ENCODE results near the gene RGS7. TPM values are rescaled to one million over a fixed set of nuclear protein-coding genes. Genes with fewer than 3 reads are reported as not detected.
A peak's percentile ranks its signal among the peaks of the same experiment; 100 is the strongest.

Gene RGS7
- polyA plus RNA-seq, 1 donor, result 2.1 TPM

DNA sequence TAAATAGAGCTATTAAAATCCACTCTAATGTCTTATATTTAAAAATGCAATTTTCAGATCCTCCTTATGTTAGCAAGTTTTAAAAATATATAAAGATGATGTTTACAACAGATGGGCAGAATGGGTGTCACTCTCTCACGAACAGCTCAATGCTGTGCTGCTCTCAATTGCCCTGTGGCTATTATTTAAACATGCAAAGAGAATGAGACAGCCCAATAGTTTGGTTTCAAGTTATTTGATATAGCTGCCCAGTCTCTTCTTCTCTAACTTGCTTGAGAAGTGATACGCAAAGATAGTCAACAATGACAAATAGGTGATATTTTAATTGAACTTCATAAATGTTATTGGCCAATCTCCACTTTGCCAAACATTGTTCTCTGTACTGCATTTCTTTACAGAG lies 545.7 kb downstream of the RGS7 start:
- H3K27ac ChIP-seq (ENCODE audit: low read length), result no peak overlapping the region
- no peaks in the 10 kb centered on the region for H3K9me3 ChIP-seq (ENCODE audit: control insufficient read depth, low read depth, low read length)
- WGBS (ENCODE audit: insufficient coverage, low lambda C conversion rate), result 100% methylated on average over 1 of the region's 2 CpGs
- no peak overlapping the region for H3K4me3 ChIP-seq (ENCODE audit: low read length)
- H3K4me1 ChIP-seq (ENCODE audit: control insufficient read depth, insufficient read depth, low read length), result no peaks in the 10 kb centered on the region
- H3K36me3 ChIP-seq (ENCODE audit: control insufficient read depth, insufficient read depth, low read length), result no peaks in the 10 kb centered on the region
- DNase-seq, result no peak
- H3K27me3 ChIP-seq (ENCODE audit: control insufficient read depth, insufficient read depth, low read length), result no peaks in the 10 kb centered on the region

DNA sequence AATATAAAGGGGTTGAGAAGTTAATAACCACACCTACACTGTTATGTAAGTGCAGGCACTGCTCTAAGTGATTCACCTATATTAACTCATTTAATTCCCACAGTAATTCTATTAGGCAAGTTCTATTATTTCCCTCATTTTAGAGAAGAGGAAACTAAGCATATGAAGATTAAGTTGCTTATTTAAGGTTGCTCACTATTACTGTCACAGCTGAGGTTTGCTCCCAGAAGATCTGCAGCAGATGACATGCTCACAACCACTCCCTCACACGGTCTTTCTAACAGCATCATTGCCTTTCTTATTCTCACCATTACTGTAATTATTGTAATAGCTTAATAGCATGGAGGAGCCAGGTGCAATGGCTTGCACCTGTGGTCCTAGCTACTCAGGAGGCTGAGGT lies 548.6 kb downstream of the RGS7 start:
- Histone ChIP-seq H3K4me3 (ENCODE audit: low read length) (no peak overlapping the region), H3K27me3 (ENCODE audit: control insufficient read depth, insufficient read depth, low read length) (no peaks in the 10 kb centered on the region), H3K9me3 (ENCODE audit: control insufficient read depth, low read depth, low read length) (no peaks in the 10 kb centered on the region), H3K27ac (ENCODE audit: low read length) (no peak overlapping the region), H3K4me1 (ENCODE audit: control insufficient read depth, insufficient read depth, low read length) (no peaks in the 10 kb centered on the region), H3K36me3 (ENCODE audit: control insufficient read depth, insufficient read depth, low read length) (no peaks in the 10 kb centered on the region)
- no CpG with 5 or more reads among the region's 1 CpG for WGBS (ENCODE audit: insufficient coverage, low lambda C conversion rate)
- DNase-seq, result no peak

DNA sequence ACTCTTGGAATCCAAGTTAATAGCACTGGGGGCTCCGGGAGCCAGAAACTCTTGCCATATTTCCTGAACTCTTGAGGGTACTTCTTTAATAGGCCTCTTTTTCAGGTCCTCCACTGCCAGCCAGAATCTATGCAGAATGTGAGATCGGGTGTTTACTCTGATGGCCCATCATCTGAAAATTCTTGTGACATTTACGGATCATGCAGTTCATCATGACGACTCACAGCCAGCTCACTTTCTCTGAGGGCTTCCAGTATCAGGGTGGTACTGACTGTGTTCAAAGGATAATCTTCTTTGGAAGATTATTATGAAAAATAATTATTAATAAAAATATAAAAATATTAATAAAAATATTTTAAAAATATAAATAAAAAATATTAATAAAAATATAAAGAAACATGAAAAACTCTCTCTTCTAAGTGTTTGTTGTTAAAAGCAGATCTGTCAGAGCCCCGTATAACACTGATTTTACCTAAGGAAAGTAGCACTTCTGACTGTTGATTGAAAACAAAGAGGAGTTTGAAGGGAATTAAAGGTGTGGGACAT lies 550.7 kb downstream of the RGS7 start:
- Histone ChIP-seq H3K36me3 (ENCODE audit: control insufficient read depth, insufficient read depth, low read length) (no peaks in the 10 kb centered on the region), H3K4me1 (ENCODE audit: control insufficient read depth, insufficient read depth, low read length) (no peaks in the 10 kb centered on the region), H3K27ac (ENCODE audit: low read length) (no peak overlapping the region), H3K4me3 (ENCODE audit: low read length) (no peak overlapping the region), H3K27me3 (ENCODE audit: control insufficient read depth, insufficient read depth, low read length) (no peaks in the 10 kb centered on the region), H3K9me3 (ENCODE audit: control insufficient read depth, low read depth, low read length) (no peaks in the 10 kb centered on the region)
- WGBS (ENCODE audit: insufficient coverage, low lambda C conversion rate), result no CpG with 5 or more reads among the region's 5 CpGs
- DNase-seq, result no peak

DNA sequence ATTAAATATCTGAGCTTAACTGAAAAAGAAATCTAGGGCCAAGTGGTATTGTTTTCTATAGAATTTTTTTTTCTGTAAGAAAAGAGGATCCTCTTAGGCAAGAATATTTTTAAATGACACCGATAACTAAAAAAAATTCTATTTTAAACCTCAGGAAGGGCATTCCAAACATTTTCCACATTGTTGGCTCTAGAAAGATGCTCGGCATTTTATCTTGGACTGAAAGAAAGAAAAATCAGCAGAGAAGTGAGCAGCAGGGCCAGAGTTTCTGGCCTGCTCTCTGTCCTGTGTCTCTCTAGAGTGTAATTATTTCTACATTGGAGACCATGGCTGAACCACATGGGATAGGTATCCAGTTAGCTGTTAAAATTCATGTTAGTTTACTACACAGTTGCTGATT lies 552.5 kb downstream of the RGS7 start:
- Histone ChIP-seq H3K4me1 (ENCODE audit: control insufficient read depth, insufficient read depth, low read length) (no peaks in the 10 kb centered on the region), H3K9me3 (ENCODE audit: control insufficient read depth, low read depth, low read length) (no peaks in the 10 kb centered on the region), H3K27me3 (ENCODE audit: control insufficient read depth, insufficient read depth, low read length) (no peaks in the 10 kb centered on the region), H3K36me3 (ENCODE audit: control insufficient read depth, insufficient read depth, low read length) (no peaks in the 10 kb centered on the region), H3K27ac (ENCODE audit: low read length) (no peak overlapping the region), H3K4me3 (ENCODE audit: low read length) (no peak overlapping the region)
- no peak for DNase-seq
- no CpG with 5 or more reads among the region's 2 CpGs for WGBS (ENCODE audit: insufficient coverage, low lambda C conversion rate)

DNA sequence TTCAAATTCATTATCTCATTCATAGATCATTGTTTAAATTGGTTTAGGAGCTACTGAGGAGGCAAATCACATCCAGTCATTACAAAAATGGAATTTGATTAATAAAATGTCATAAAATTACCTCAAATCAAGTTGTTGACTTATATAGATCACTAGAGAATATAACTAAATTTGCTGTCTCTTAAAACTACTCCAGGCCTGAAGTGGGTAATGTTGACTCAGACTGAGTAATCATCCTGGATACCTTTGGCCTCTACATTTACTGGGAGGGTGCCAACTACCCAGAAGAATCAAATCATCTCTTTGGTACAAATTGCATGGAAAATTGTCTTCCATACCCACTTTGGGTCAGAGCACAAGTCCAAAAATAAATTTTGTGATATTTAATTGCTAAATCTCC lies 553.9 kb downstream of the RGS7 start:
- H3K36me3 ChIP-seq (ENCODE audit: control insufficient read depth, insufficient read depth, low read length), result no peaks in the 10 kb centered on the region
- H3K4me3 ChIP-seq (ENCODE audit: low read length), result no peak overlapping the region
- H3K4me1 ChIP-seq (ENCODE audit: control insufficient read depth, insufficient read depth, low read length), result no peaks in the 10 kb centered on the region
- no peaks in the 10 kb centered on the region for H3K9me3 ChIP-seq (ENCODE audit: control insufficient read depth, low read depth, low read length)
- H3K27ac ChIP-seq (ENCODE audit: low read length), result no peak overlapping the region
- H3K27me3 ChIP-seq (ENCODE audit: control insufficient read depth, insufficient read depth, low read length), result no peaks in the 10 kb centered on the region
- peak in 1 of 2 donors; percentile 3 for DNase-seq

DNA sequence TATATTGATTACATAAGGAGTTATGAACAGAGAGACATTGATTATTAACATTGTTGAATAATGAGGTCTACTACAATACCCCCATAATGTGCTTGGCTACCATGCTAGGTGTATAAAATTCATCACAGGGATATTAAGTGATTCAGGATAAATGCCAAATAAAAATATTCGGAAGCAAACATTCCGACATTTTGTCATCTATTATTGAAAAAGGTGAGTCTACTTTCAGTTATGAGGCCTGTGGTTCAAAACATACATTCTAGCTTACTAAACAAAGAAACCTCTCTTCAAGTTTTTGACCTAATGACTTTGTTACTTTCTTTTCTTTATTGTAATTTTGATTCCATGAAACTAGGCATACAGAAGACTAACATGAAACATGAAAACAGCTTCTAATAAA lies 554.7 kb downstream of the RGS7 start:
- WGBS (ENCODE audit: insufficient coverage, low lambda C conversion rate), result 92% methylated on average over 2 of the region's 2 CpGs
- Histone ChIP-seq H3K27ac (ENCODE audit: low read length) (no peak overlapping the region), H3K9me3 (ENCODE audit: control insufficient read depth, low read depth, low read length) (no peaks in the 10 kb centered on the region)

DNA sequence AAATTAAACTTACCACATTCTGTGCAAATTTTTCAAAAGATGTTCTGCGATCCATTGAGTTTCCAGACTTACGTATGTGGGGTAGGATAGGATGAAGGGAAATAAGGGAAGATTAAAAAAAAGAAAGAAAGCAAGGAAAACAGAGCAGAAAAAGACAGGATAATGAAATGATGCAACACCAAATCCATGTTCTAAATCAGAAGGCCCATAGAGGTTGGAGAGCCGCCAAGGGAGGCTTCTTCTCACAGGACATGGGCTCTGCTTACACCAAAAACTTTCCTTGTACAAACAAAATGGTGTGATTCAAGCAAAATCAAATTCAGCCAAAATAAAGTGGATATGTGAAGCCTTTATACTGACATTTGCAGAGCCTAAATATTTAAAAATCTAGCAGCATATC lies 555.6 kb downstream of the RGS7 start:
- Histone ChIP-seq H3K9me3 (ENCODE audit: control insufficient read depth, low read depth, low read length) (no peaks in the 10 kb centered on the region), H3K27ac (ENCODE audit: low read length) (no peak overlapping the region)
- 92% methylated on average over 2 of the region's 3 CpGs for WGBS (ENCODE audit: insufficient coverage, low lambda C conversion rate)

More for the DNA sequence above, 554.7 kb downstream of the RGS7 start:
- DNase-seq, result no peak
- Histone ChIP-seq H3K27me3 (ENCODE audit: control insufficient read depth, insufficient read depth, low read length) (no peaks in the 10 kb centered on the region), H3K4me1 (ENCODE audit: control insufficient read depth, insufficient read depth, low read length) (no peaks in the 10 kb centered on the region), H3K4me3 (ENCODE audit: low read length) (no peak overlapping the region), H3K36me3 (ENCODE audit: control insufficient read depth, insufficient read depth, low read length) (no peaks in the 10 kb centered on the region)

DNA sequence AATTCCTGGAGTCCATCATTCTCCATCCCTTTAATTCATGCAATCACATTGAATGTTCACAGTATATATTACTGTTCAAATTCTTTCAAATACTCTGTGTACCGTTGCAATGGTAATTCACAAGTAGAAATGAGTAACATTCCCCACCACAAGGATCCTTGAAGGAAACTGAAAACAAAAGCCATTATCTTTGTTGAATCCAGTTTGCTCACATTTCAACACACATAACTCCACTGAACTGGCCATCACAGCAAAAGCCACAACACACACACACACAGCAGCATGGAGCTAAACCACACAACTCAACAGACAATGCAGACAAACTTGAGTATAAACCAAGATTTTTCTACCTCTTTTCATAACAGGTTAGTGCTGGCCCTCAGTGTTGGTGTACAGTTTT lies 556.7 kb downstream of the RGS7 start:
- Histone ChIP-seq H3K27ac (ENCODE audit: low read length) (no peak overlapping the region), H3K36me3 (ENCODE audit: control insufficient read depth, insufficient read depth, low read length) (no peaks in the 10 kb centered on the region), H3K27me3 (ENCODE audit: control insufficient read depth, insufficient read depth, low read length) (no peaks in the 10 kb centered on the region), H3K4me1 (ENCODE audit: control insufficient read depth, insufficient read depth, low read length) (no peaks in the 10 kb centered on the region), H3K4me3 (ENCODE audit: low read length) (no peak overlapping the region), H3K9me3 (ENCODE audit: control insufficient read depth, low read depth, low read length) (no peaks in the 10 kb centered on the region)
- no CpG with 5 or more reads among the region's 1 CpG for WGBS (ENCODE audit: insufficient coverage, low lambda C conversion rate)
- DNase-seq, result no peak

More for the DNA sequence above, 555.6 kb downstream of the RGS7 start:
- Histone ChIP-seq H3K4me1 (ENCODE audit: control insufficient read depth, insufficient read depth, low read length) (no peaks in the 10 kb centered on the region), H3K36me3 (ENCODE audit: control insufficient read depth, insufficient read depth, low read length) (no peaks in the 10 kb centered on the region), H3K4me3 (ENCODE audit: low read length) (no peak overlapping the region), H3K27me3 (ENCODE audit: control insufficient read depth, insufficient read depth, low read length) (no peaks in the 10 kb centered on the region)
- no peak for DNase-seq

DNA sequence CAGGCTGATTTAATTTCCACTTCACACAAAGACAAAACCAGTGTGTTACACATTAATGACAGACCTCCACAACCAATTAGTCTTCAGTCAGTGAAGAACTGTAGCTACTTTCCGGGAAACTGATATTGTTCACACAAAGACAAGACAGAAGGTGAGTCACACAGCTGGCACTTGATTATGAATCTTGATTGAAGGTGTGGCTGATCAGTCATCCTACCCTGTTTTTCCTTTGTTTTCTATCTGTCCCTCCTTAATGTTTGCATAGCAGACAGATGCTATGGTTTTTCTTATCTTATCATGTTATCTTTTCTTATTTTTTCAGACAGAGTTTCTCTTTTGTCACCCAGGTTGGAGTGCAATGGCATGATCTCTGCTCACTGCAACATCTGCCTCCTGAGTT lies 560.0 kb downstream of the RGS7 start:
- Histone ChIP-seq H3K27ac (ENCODE audit: low read length) (no peak overlapping the region), H3K4me1 (ENCODE audit: control insufficient read depth, insufficient read depth, low read length) (no peaks in the 10 kb centered on the region), H3K4me3 (ENCODE audit: low read length) (no peak overlapping the region), H3K27me3 (ENCODE audit: control insufficient read depth, insufficient read depth, low read length) (no peaks in the 10 kb centered on the region), H3K36me3 (ENCODE audit: control insufficient read depth, insufficient read depth, low read length) (no peaks in the 10 kb centered on the region), H3K9me3 (ENCODE audit: control insufficient read depth, low read depth, low read length) (no peaks in the 10 kb centered on the region)
- WGBS (ENCODE audit: insufficient coverage, low lambda C conversion rate), result no CpG with 5 or more reads among the region's 1 CpG
- no peak for DNase-seq

DNA sequence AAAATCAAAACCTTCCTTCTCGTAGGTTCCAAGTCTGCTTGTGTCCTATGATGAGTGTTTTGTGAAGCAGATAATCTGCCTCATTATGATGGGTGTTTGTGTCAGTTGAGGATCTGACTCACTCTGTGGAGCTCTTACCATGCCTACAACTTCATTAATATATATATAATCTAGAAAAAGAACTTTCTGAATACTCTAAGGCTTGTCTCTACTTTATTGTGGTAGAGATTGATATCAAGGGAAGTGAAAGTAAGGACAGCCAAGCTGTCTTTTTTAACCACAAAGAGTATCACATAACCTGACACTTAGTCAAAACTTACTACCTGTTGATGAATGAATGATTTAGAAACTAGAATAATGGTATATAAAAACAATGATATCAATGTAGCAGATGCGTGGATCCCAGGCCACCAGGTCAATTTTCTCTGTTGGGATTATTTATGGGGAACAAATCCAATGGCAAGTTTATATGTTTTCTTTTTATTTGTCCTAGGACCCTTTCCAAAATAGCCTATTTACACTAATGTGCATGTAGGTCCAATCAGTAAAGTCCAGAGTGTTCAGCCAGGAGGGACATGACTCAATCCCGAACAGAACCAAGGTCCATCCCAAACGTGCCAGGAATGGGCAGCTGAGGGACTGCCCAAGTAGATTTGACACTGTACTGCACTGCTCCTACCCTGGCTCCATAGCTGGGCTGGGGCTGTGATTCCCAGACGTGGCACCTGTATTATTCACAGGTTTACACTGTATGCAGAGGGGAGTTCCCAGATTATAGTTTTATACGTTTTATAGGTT lies 562.8 kb downstream of the RGS7 start:
- Histone ChIP-seq H3K27ac (ENCODE audit: low read length) (no peak overlapping the region), H3K4me1 (ENCODE audit: control insufficient read depth, insufficient read depth, low read length) (no peaks in the 10 kb centered on the region), H3K9me3 (ENCODE audit: control insufficient read depth, low read depth, low read length) (no peaks in the 10 kb centered on the region), H3K4me3 (ENCODE audit: low read length) (no peak overlapping the region), H3K27me3 (ENCODE audit: control insufficient read depth, insufficient read depth, low read length) (no peaks in the 10 kb centered on the region), H3K36me3 (ENCODE audit: control insufficient read depth, insufficient read depth, low read length) (no peaks in the 10 kb centered on the region)
- no CpG with 5 or more reads among the region's 6 CpGs for WGBS (ENCODE audit: insufficient coverage, low lambda C conversion rate)
- no peak for DNase-seq

Measured in large intestine (tissue), 3 donors.